Naive B cell (primary cell): ENCODE data around the gene TFAP2A. TPM values are rescaled to one million over a fixed set of nuclear protein-coding genes. Genes with fewer than 3 reads are reported as not detected.

Source experiments
- ATAC-seq, 2 donors: fragments of 150-1000 bp; cut with Tn5 transposase; 2 replicates each; pipeline ENCODE4 v1.10.0; 2021; ENCODE audit warnings: low read depth in 2 of 2, mild to moderate bottlenecking in 2 of 2, moderate library complexity in 2 of 2
- DNase-seq: peaks from one replicate; pipeline ENCODE4 v3.0.0; 2022
- H3K27ac Mint-ChIP-seq, 6 donors: one replicate each; pipeline ENCODE4 v1.8.0; 2020 to 2022; ENCODE audit warnings: mild to moderate bottlenecking in 6 of 6, mixed read lengths in 6 of 6, moderate library complexity in 5 of 6, inconsistent platforms in 2 of 6
- H3K27me3 Mint-ChIP-seq, 3 donors: one replicate each; pipeline ENCODE4 v1.8.0; 2021 to 2022; ENCODE audit warnings: mixed read lengths in 3 of 3, mild to moderate bottlenecking in 1 of 3
- H3K36me3 Mint-ChIP-seq, 2 donors: one replicate each; pipeline ENCODE4 v1.8.0; 2020 to 2022; ENCODE audit warnings: mixed read lengths in 2 of 2, inconsistent platforms in 1 of 2, mild to moderate bottlenecking in 1 of 2
- H3K4me1 Mint-ChIP-seq, 3 donors: one replicate each; pipeline ENCODE4 v1.8.0; 2020 to 2022; ENCODE audit warnings: mixed read lengths in 3 of 3, inconsistent platforms in 1 of 3, mild to moderate bottlenecking in 1 of 3, moderate library complexity in 1 of 3
- H3K4me3 Mint-ChIP-seq, 8 donors: one replicate each; pipeline ENCODE4 v1.8.0; 2020 to 2022; ENCODE audit warnings: mild to moderate bottlenecking in 8 of 8, mixed read lengths in 8 of 8, moderate library complexity in 8 of 8, inconsistent platforms in 2 of 8
- H3K9me3 Mint-ChIP-seq, 7 donors: one replicate each; pipeline ENCODE4 v1.8.0; 2020 to 2022; ENCODE audit warnings: mixed read lengths in 7 of 7, mild to moderate bottlenecking in 5 of 7, inconsistent platforms in 2 of 7, moderate library complexity in 1 of 7
- polyA plus RNA-seq, 6 donors: library from polyadenylated mRNA; unstranded; fragments of 300-500 nt; fragmentation: Illumina TruSeq; gene quantifications; one replicate each; pipeline ENCODE4 v1.2.3, GENCODE V29; 2021; ENCODE audit warnings: low read depth in 6 of 6

The TFAP2A gene
- polyA plus RNA-seq, 6 donors from 2014 or later: not detected

- peak overlapping the region in 3 of 8 donors; percentile 22 to 45 (median 39) for H3K4me3 Mint-ChIP-seq
- no peak for ATAC-seq
Observed at GRCh38 chr6:10422737-10423034, 7.8 kb upstream of the TFAP2A start.

GRCh38 chr6:10421921-10422736 is 7.3 kb upstream of the TFAP2A start:
- peaks cover 65 to 94% (median 89%) of the 10 kb centered on the region in 3 donors for H3K27me3 Mint-ChIP-seq
- H3K4me3 Mint-ChIP-seq: peak overlapping the region in 2 of 8 donors; percentile 21 to 53
- H3K4me1 Mint-ChIP-seq: peaks cover 19 to 37% (median 29%) of the 10 kb centered on the region in 3 donors
- H3K27ac Mint-ChIP-seq: peak overlapping the region in 4 of 6 donors; percentile 28 to 90 (median 54)
- peaks cover 6 to 49% (median 17%) of the 10 kb centered on the region in 7 donors for H3K9me3 Mint-ChIP-seq
- H3K36me3 Mint-ChIP-seq: peaks cover 9 to 29% of the 10 kb centered on the region in 2 donors
- ATAC-seq: no peak
- no peak for DNase-seq

More at GRCh38 chr6:10422737-10423034, 7.8 kb upstream of the TFAP2A start:
- Mint-ChIP-seq H3K27ac (peak overlapping the region in 4 of 6 donors; percentile 32 to 86 (median 60)), H3K27me3 (peaks cover 65 to 88% (median 83%) of the 10 kb centered on the region in 3 donors), H3K36me3 (peaks cover 9 to 29% of the 10 kb centered on the region in 2 donors), H3K9me3 (peaks cover 6 to 43% (median 16%) of the 10 kb centered on the region in 7 donors), H3K4me1 (peaks cover 17 to 32% (median 27%) of the 10 kb centered on the region in 3 donors)
- DNase-seq: no peak

GRCh38 chr6:10421158-10421920 is 6.5 kb upstream of the TFAP2A start:
- peaks cover 62 to 97% (median 95%) of the 10 kb centered on the region in 3 donors for H3K27me3 Mint-ChIP-seq
- peaks cover 21 to 36% (median 24%) of the 10 kb centered on the region in 3 donors for H3K4me1 Mint-ChIP-seq
- peaks cover 9 to 29% of the 10 kb centered on the region in 2 donors for H3K36me3 Mint-ChIP-seq
- H3K4me3 Mint-ChIP-seq: peak overlapping the region in 4 of 8 donors; percentile 15 to 57 (median 36)
- H3K9me3 Mint-ChIP-seq: peaks cover 6 to 50% (median 20%) of the 10 kb centered on the region in 7 donors
- H3K27ac Mint-ChIP-seq: peak overlapping the region in 5 of 6 donors; percentile 28 to 90 (median 75)
- DNase-seq: no peak
- no peak for ATAC-seq

- ATAC-seq (no peak), DNase-seq (no peak)
- H3K27ac Mint-ChIP-seq: peak overlapping the region in 3 of 6 donors; percentile 69 to 88 (median 75)
- peaks cover 6 to 53% (median 20%) of the 10 kb centered on the region in 7 donors for H3K9me3 Mint-ChIP-seq
- H3K4me1 Mint-ChIP-seq: peaks cover 18 to 33% (median 21%) of the 10 kb centered on the region in 3 donors
- H3K36me3 Mint-ChIP-seq: peaks cover 9 to 29% of the 10 kb centered on the region in 2 donors
- H3K27me3 Mint-ChIP-seq: peaks cover 65 to 99% (median 98%) of the 10 kb centered on the region in 3 donors
- peak overlapping the region in 2 of 8 donors; percentile 20 to 67 for H3K4me3 Mint-ChIP-seq
Observed at GRCh38 chr6:10420546-10421157, 5.8 kb upstream of the TFAP2A start.

GRCh38 chr6:10419749-10420545 is 5.1 kb upstream of the TFAP2A start:
- Mint-ChIP-seq H3K9me3 (peaks cover 6 to 50% (median 26%) of the 10 kb centered on the region in 7 donors), H3K4me1 (peaks cover 15 to 35% (median 19%) of the 10 kb centered on the region in 3 donors), H3K27me3 (peaks cover 63 to 99% (median 98%) of the 10 kb centered on the region in 3 donors), H3K27ac (peak overlapping the region in 4 of 6 donors; percentile 51 to 88 (median 66)), H3K4me3 (peak overlapping the region in 5 of 8 donors; percentile 10 to 67 (median 36)), H3K36me3 (peaks cover 9 to 31% of the 10 kb centered on the region in 2 donors)
- DNase-seq (no peak), ATAC-seq (no peak)

- Mint-ChIP-seq H3K36me3 (peaks cover 9 to 33% of the 10 kb centered on the region in 2 donors), H3K4me1 (peaks cover 19 to 36% (median 25%) of the 10 kb centered on the region in 3 donors), H3K9me3 (peaks cover 6 to 46% (median 26%) of the 10 kb centered on the region in 7 donors), H3K4me3 (peak overlapping the region in 3 of 8 donors; percentile 45 to 84 (median 49)), H3K27ac (peak overlapping the region in 3 of 6 donors; percentile 13 to 96 (median 79)), H3K27me3 (peaks cover 55 to 99% (median 96%) of the 10 kb centered on the region in 3 donors)
- ATAC-seq: no peak
- DNase-seq: no peak
Observed at GRCh38 chr6:10418862-10419748, 4.2 kb upstream of the TFAP2A start.

- peak overlapping the region in 3 of 8 donors; percentile 45 to 84 (median 58) for H3K4me3 Mint-ChIP-seq
- ATAC-seq (no peak), DNase-seq (no peak)
- peaks cover 6 to 42% (median 27%) of the 10 kb centered on the region in 7 donors for H3K9me3 Mint-ChIP-seq
- peaks cover 21 to 43% (median 27%) of the 10 kb centered on the region in 3 donors for H3K4me1 Mint-ChIP-seq
- peak overlapping the region in 4 of 6 donors; percentile 13 to 96 (median 59) for H3K27ac Mint-ChIP-seq
- peaks cover 9 to 35% of the 10 kb centered on the region in 2 donors for H3K36me3 Mint-ChIP-seq
- peaks cover 56 to 99% (median 96%) of the 10 kb centered on the region in 3 donors for H3K27me3 Mint-ChIP-seq
Observed at GRCh38 chr6:10418361-10418861, 3.5 kb upstream of the TFAP2A start.

GRCh38 chr6:10417681-10418104 is 2.8 kb upstream of the TFAP2A start:
- H3K9me3 Mint-ChIP-seq: peaks cover 4 to 43% (median 24%) of the 10 kb centered on the region in 7 donors
- DNase-seq (no peak), ATAC-seq (no peak)
- peaks cover 6 to 35% of the 10 kb centered on the region in 2 donors for H3K36me3 Mint-ChIP-seq
- H3K4me1 Mint-ChIP-seq: peaks cover 19 to 43% (median 26%) of the 10 kb centered on the region in 3 donors
- H3K4me3 Mint-ChIP-seq: peak overlapping the region in 5 of 8 donors; percentile 35 to 58 (median 49)
- H3K27ac Mint-ChIP-seq: peak overlapping the region in 4 of 6 donors; percentile 13 to 96 (median 59)
- peaks cover 53 to 99% (median 95%) of the 10 kb centered on the region in 3 donors for H3K27me3 Mint-ChIP-seq

GRCh38 chr6:10416863-10417641 is 2.2 kb upstream of the TFAP2A start:
- Mint-ChIP-seq H3K4me3 (peak overlapping the region in 7 of 8 donors; percentile 26 to 75 (median 62)), H3K4me1 (peaks cover 22 to 44% (median 26%) of the 10 kb centered on the region in 3 donors), H3K36me3 (peaks cover 4 to 37% of the 10 kb centered on the region in 2 donors), H3K9me3 (peaks cover 3 to 42% (median 24%) of the 10 kb centered on the region in 7 donors), H3K27ac (peak overlapping the region in 4 of 6 donors; percentile 13 to 96 (median 68)), H3K27me3 (peaks cover 55 to 98% (median 94%) of the 10 kb centered on the region in 3 donors)
- DNase-seq (no peak), ATAC-seq (no peak)

- H3K9me3 Mint-ChIP-seq: peaks cover 3 to 44% (median 22%) of the 10 kb centered on the region in 7 donors
- ATAC-seq: no peak
- H3K4me1 Mint-ChIP-seq: peaks cover 27 to 44% (median 32%) of the 10 kb centered on the region in 3 donors
- peaks cover 4 to 43% of the 10 kb centered on the region in 2 donors for H3K36me3 Mint-ChIP-seq
- H3K27me3 Mint-ChIP-seq: peaks cover 55 to 98% (median 94%) of the 10 kb centered on the region in 3 donors
- DNase-seq: no peak
- peak overlapping the region in 3 of 6 donors; percentile 89 to 96 (median 91) for H3K27ac Mint-ChIP-seq
- H3K4me3 Mint-ChIP-seq: peak overlapping the region in 2 of 8 donors; percentile 34 to 72
Observed at GRCh38 chr6:10416516-10416862, 1.6 kb upstream of the TFAP2A start.
